GM12878 (cell line): ENCODE data around the gene STXBP4. TPM values are rescaled to one million over a fixed set of nuclear protein-coding genes. Genes with fewer than 3 reads are reported as not detected.

Source experiments
- ATAC-seq: fragments of 200-7000 bp; cut with Tn5 transposase; 3 replicates; pipeline ENCODE4 v1.9.1; 2020; ENCODE audit warnings: mild to moderate bottlenecking, moderate library complexity
- BruUV-seq: library from RNA; stranded (reverse); fragments of 400-500 nt; replicated peaks from 2 replicates; lab custom pipeline; 2021; lab: Mats Ljungman, UMichigan
- CTCF ChIA-PET: fragments of 300-600 bp; sonication (Branson Sonifier 250); formaldehyde crosslinking; extraction: SDS; loops from one replicate; lab custom pipeline; 2021; ENCODE audit warnings: inconsistent platforms; lab: Yijun Ruan, JAX
- POLR2A ChIA-PET: fragments of 350-600 bp; formaldehyde crosslinking; extraction: SDS; loops from one replicate; lab custom pipeline; 2021; ENCODE audit warnings: inconsistent platforms; lab: Charles Lee
- RAD21 ChIA-PET: fragments of 300-600 bp; sonication (Branson Sonifier 250); formaldehyde crosslinking; loops from one replicate; lab custom pipeline; 2023; ENCODE audit warnings: antibody characterized with exemption; ENCODE audit not compliant: unreplicated experiment; lab: Charles Lee
- SMC1A ChIA-PET: fragments of 300-600 bp; sonication (Branson Sonifier 250); formaldehyde crosslinking; loops from one replicate; lab custom pipeline; 2023; ENCODE audit not compliant: unreplicated experiment, uncharacterized antibody; lab: Charles Lee
- DNase-seq: peaks from one replicate; pipeline ENCODE4 v3.0.0-alpha.2; 2011; ENCODE audit warnings: low read depth, low spot score
- FAIRE-seq: peaks from 3 replicates; lab custom pipeline; 2011; peaks lifted over from hg19 to GRCh38; lab: Jason Lieb, UNC
- H2AFZ ChIP-seq: 2 replicates; pipeline ENCODE4 v1.6.0; 2011; ENCODE audit warnings: low read depth, low read length, control low read depth; ENCODE audit not compliant: control insufficient read depth
- H3K27ac ChIP-seq: 2 replicates; pipeline ENCODE4 v1.5.1; 2011; ENCODE audit warnings: control low read depth; ENCODE audit not compliant: control insufficient read depth, insufficient read depth
- H3K27me3 ChIP-seq, 2 experiments: replicated peaks in 1 of 2; 2 replicates each; pipeline versions ENCODE4 v1.6.0 to v1.6.1; 2011; ENCODE audit warnings: low read length in 1 of 2; ENCODE audit not compliant: control insufficient read depth in 2 of 2, insufficient read depth in 2 of 2
- H3K36me3 ChIP-seq, 2 experiments: 2 replicates each; pipeline ENCODE4 v1.5.1; 2011; ENCODE audit warnings: low read length in 1 of 2; ENCODE audit not compliant: control insufficient read depth in 2 of 2, insufficient read depth in 2 of 2
- H3K4me1 ChIP-seq: 2 replicates; pipeline ENCODE4 v1.6.1; 2011; ENCODE audit warnings: mild to moderate bottlenecking, low read length, moderate library complexity, mixed read lengths; ENCODE audit not compliant: control insufficient read depth, insufficient read depth
- H3K4me2 ChIP-seq: 2 replicates; pipeline ENCODE4 v1.6.0; 2011; ENCODE audit warnings: control low read depth; ENCODE audit not compliant: control insufficient read depth, insufficient read depth
- H3K4me3 ChIP-seq: fragments of 200-600 bp; sonication (generic); 2 replicates; pipeline ENCODE4 v1.5.1; 2016
- H3K79me2 ChIP-seq: 2 replicates; pipeline ENCODE4 v1.6.0; 2011; ENCODE audit warnings: low read length; ENCODE audit not compliant: control insufficient read depth, insufficient read depth
- H3K9ac ChIP-seq: 2 replicates; pipeline ENCODE4 v1.8.0; 2011; ENCODE audit warnings: low read length, control low read depth, mixed read lengths; ENCODE audit not compliant: control insufficient read depth, insufficient read depth
- H3K9me3 ChIP-seq: replicated peaks from 3 replicates; pipeline ENCODE4 v1.5.1; 2011; ENCODE audit warnings: mild to moderate bottlenecking, low read length; ENCODE audit not compliant: control insufficient read depth, insufficient read depth
- H4K20me1 ChIP-seq: 2 replicates; pipeline ENCODE4 v1.6.0; 2011; ENCODE audit not compliant: control insufficient read depth, insufficient read depth
- ATF3 ChIP-seq: IDR thresholded peaks from 2 replicates; pipeline ENCODE4 v1.6.1; 2011; ENCODE audit warnings: low read depth, mild to moderate bottlenecking, low read length, moderate library complexity, borderline replicate concordance; ENCODE audit errors: extremely low read depth
- BCL3 ChIP-seq: IDR thresholded peaks from 2 replicates; pipeline ENCODE4 v1.6.1; 2011; ENCODE audit warnings: borderline replicate concordance, low read depth, mild to moderate bottlenecking, moderate library complexity, low read length; ENCODE audit not compliant: insufficient read depth, poor library complexity, severe bottlenecking
- CREB1 ChIP-seq: IDR thresholded peaks from 2 replicates; pipeline ENCODE4 v1.6.1; 2012; ENCODE audit warnings: low read depth, mild to moderate bottlenecking, inconsistent platforms
- DPF2 ChIP-seq: fragments of 450-650 bp; IDR thresholded peaks from 2 replicates; pipeline ENCODE4 v1.6.1; 2017; ENCODE audit warnings: mild to moderate bottlenecking
- HSF1 ChIP-seq: fragments of 150-350 bp; IDR thresholded peaks from 2 replicates; pipeline ENCODE4 v1.6.1; 2014; ENCODE audit warnings: mild to moderate bottlenecking, low read depth, low read length
- JUNB ChIP-seq: IDR thresholded peaks from 2 replicates; pipeline ENCODE4 v1.6.1; 2016; ENCODE audit warnings: antibody characterized with exemption, mild to moderate bottlenecking
- KAT2A ChIP-seq: conservative IDR thresholded peaks from 2 replicates; pipeline ENCODE4 v1.6.1; 2011; ENCODE audit warnings: low read depth, low read length; ENCODE audit not compliant: control insufficient read depth
- MTA2 ChIP-seq: fragments of 450-650 bp; IDR thresholded peaks from 2 replicates; pipeline ENCODE4 v1.6.1; 2016; ENCODE audit warnings: low read depth, mild to moderate bottlenecking, moderate library complexity
- NFIC ChIP-seq: IDR thresholded peaks from 2 replicates; pipeline ENCODE4 v1.6.1; 2012; ENCODE audit warnings: low read depth, mild to moderate bottlenecking, inconsistent platforms, low read length, moderate library complexity
- NRF1 ChIP-seq: conservative IDR thresholded peaks from 2 replicates; pipeline ENCODE4 v1.6.1; 2011; ENCODE audit warnings: mild to moderate bottlenecking, low read depth, low read length, improper control_type of control experiment
- PML ChIP-seq: IDR thresholded peaks from 2 replicates; pipeline ENCODE4 v1.6.1; 2012; ENCODE audit warnings: low read length, inconsistent platforms
- POLR2AphosphoS2 ChIP-seq: IDR thresholded peaks from 2 replicates; pipeline ENCODE4 v1.6.1; 2011; ENCODE audit warnings: low read depth, mild to moderate bottlenecking, low read length, improper control_type of control experiment, moderate library complexity
- SUPT20H ChIP-seq: IDR thresholded peaks from 2 replicates; pipeline ENCODE4 v1.6.1; 2011; ENCODE audit warnings: low read depth, mild to moderate bottlenecking, low read length, moderate library complexity, borderline replicate concordance; ENCODE audit not compliant: control insufficient read depth
- TCF7 ChIP-seq: IDR thresholded peaks from 2 replicates; pipeline ENCODE4 v1.6.1; 2014; ENCODE audit warnings: antibody characterized with exemption, borderline replicate concordance
- USF1 ChIP-seq: IDR thresholded peaks from 2 replicates; pipeline ENCODE4 v1.6.1; 2011; ENCODE audit warnings: borderline replicate concordance, low read depth, mild to moderate bottlenecking, moderate library complexity, mixed read lengths, low read length; ENCODE audit not compliant: insufficient read depth; ENCODE audit errors: extremely low read length
- YY1 ChIP-seq: IDR thresholded peaks from 2 replicates; pipeline ENCODE4 v1.6.1; 2011; ENCODE audit warnings: low read depth, mild to moderate bottlenecking, low read length
- WGBS: methylation state at CpG from one replicate; pipeline ENCODE4 v1.1.6; 2016; ENCODE audit warnings: low lambda C conversion rate; ENCODE audit not compliant: insufficient replicate concordance, insufficient coverage; ENCODE audit errors: missing lambda C conversion rate; 5-methylcytosine and 5-hydroxymethylcytosine counted together
- in situ Hi-C: fragments of 300-500 bp; cut with MboI; formaldehyde crosslinking; loops from 9 replicates; pipeline ENCODE4 v1.14.3; 2018; ENCODE audit warnings: mixed read lengths
- intact Hi-C: fragments of 100-400 bp; cut with micrococcal nuclease; formaldehyde crosslinking; loops from one replicate; pipeline ENCODE4 v1.14.2; 2022; ENCODE audit not compliant: unreplicated experiment
- polyA plus RNA-seq, 11 experiments: library from polyadenylated mRNA; depleted of rRNA in 4 of 11; unstranded in 6 of 11; stranded (reverse) in 5 of 11; fragments of >200 nt; fragmentation: Nextera tagmentation in 4 of 11; fragmentation: Illumina TruSeq in 1 of 11; extraction: Ambion mirVana in 4 of 11; extraction: Trizol in 1 of 11; gene quantifications; 1 replicate in 1 of 11; 2 replicates in 10 of 11; pipeline versions ENCODE4 v1.2.1 to v1.2.3, GENCODE V29; 2011 to 2016; ENCODE audit warnings: inconsistent platforms in 2 of 11, missing spikeins in 2 of 11, low read depth in 1 of 11
- total RNA-seq, 4 experiments: library from RNA; depleted of rRNA in 3 of 4; stranded (reverse); fragments of >200 nt in 3 of 4; fragmentation: Illumina TruSeq in 1 of 4; extraction: Trizol in 1 of 4; gene quantifications; 2 replicates each; pipeline versions ENCODE4 v1.2.1 to v1.2.3, GENCODE V29; 2013 to 2021

Gene STXBP4
- total and polyA plus RNA-seq, 10 of the 15 experiments (the other 5 are each of a cell fraction or from before 2014, with no cell fraction given), result 4.3 to 11.0 (median 6.7) TPM

- ChIA-PET CTCF (no interaction called here), RAD21 (no interaction called here), SMC1A (no interaction called here), POLR2A (no interaction called here)
- BruUV-seq, result no TSS peak
- Histone ChIP-seq H3K4me2 (no peak overlapping the region), H3K27ac (no peak overlapping the region), H3K4me1 (no peaks in the 10 kb centered on the region; the same call in 1 of the 2 replicates), H3K36me3 (no peaks in the 10 kb centered on the region), H2AFZ (no peak overlapping the region), H3K4me3 (no peak overlapping the region), H3K9me3 (no peaks in the 10 kb centered on the region), H3K9ac (no peak overlapping the region), H4K20me1 (no peaks in the 10 kb centered on the region), H3K79me2 (no peaks in the 10 kb centered on the region), H3K27me3 (no peaks in the 10 kb centered on the region)
- FAIRE-seq, result no peak
- 0% methylated on average over 1 of the region's 1 CpG for WGBS
- in situ Hi-C loops (no loop called here), intact Hi-C loops (no loop called here)
- TF ChIP-seq YY1 (no peak), KAT2A (no peak), SUPT20H (no peak), POLR2AphosphoS2 (no peak), MTA2 (no peak), HSF1 (no peak), DPF2 (no peak), JUNB (no peak), CREB1 (no peak), USF1 (no peak), ATF3 (no peak), BCL3 (no peak), NFIC (no peak), NRF1 (no peak), PML (no peak), TCF7 (no peak)
- no peak for DNase-seq
- no peak for ATAC-seq
Observed at GRCh38 chr17:54945231-54945630, 23.3 kb upstream of the STXBP4 start.
